Right ventricle myocardium superior (tissue), 1 donor: ENCODE data around the gene FAN1. TPM values are rescaled to one million over a fixed set of nuclear protein-coding genes. Genes with fewer than 3 reads are reported as not detected.

ENCODE experiments used
- ATAC-seq: fragments of 200-7000 bp; cut with Tn5 transposase; one replicate; pipeline ENCODE4 v1.9.1; 2020; ENCODE audit warnings: mild to moderate bottlenecking; ENCODE audit not compliant: poor library complexity
- DNase-seq: peaks from one replicate; pipeline ENCODE4 v3.0.0-alpha.2; 2020
- intact Hi-C: fragments of 100-400 bp; cut with DNase I; formaldehyde crosslinking; loops from one replicate; pipeline ENCODE4 v1.11.2; 2022
- total RNA-seq: library from RNA; stranded (reverse); fragmentation: NEBNext Ultra II Directional; extraction: Animal tissue kit (Norgen Biotek cat#: 25700); gene quantifications from one replicate; pipeline ENCODE4 v1.2.1, GENCODE V29; 2021
- donor health status: DM: no; HTN: yes; CAD: no; lungs with severe emphysema.

The FAN1 gene
- total RNA-seq, 1 donor from 2014 or later: 25.1 TPM

- ATAC-seq (no peak), DNase-seq (no peak)
- intact Hi-C loops: no loop called here
These were observed 14.0 kb downstream of the FAN1 start for GRCh38 chr15:30917675-30918074.

DNA sequence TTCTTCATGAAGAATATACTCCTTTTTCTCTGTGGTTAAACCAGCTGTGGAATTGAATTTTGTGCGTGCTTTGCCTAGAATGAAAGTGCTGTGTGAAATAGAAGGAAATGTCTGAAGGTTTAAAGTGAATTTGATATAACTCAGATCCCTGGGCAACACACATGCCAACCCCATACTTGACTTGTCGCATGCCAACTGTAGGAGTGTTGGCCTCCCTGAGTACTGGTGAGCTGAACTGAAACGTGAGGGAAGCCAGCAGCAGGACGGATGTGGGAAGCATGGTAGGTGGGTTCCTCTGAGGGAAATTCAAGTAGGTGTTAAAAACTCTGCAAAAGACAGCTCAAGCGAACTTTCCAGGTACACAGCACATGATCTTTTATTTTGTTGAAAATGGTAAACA, 14.7 kb downstream of the FAN1 start:
- DNase-seq (no peak), ATAC-seq (peak; percentile 58)
- intact Hi-C loops: no loop called here

GRCh38 chr15:30919877-30920550, 16.3 kb downstream of the FAN1 start:
- DNase-seq (no peak), ATAC-seq (no peak)
- intact Hi-C loops: no loop called here

- ATAC-seq (no peak), DNase-seq (no peak)
- intact Hi-C loops: no loop called here
These were observed 17.4 kb downstream of the FAN1 start for GRCh38 chr15:30921106-30921505.

- peak; percentile 80 for DNase-seq
- ATAC-seq: peak; percentile 92
- intact Hi-C loops: no loop called here
These were observed 18.2 kb downstream of the FAN1 start for GRCh38 chr15:30921781-30922479.

GRCh38 chr15:30922480-30923311, 19.0 kb downstream of the FAN1 start:
- intact Hi-C loops: no loop called here
- no peak for DNase-seq
- peak; percentile 51 for ATAC-seq

- intact Hi-C loops: no loop called here
- peak; percentile 72 for DNase-seq
- ATAC-seq: peak; percentile 85
These were observed 19.7 kb downstream of the FAN1 start for GRCh38 chr15:30923429-30923828.

DNA sequence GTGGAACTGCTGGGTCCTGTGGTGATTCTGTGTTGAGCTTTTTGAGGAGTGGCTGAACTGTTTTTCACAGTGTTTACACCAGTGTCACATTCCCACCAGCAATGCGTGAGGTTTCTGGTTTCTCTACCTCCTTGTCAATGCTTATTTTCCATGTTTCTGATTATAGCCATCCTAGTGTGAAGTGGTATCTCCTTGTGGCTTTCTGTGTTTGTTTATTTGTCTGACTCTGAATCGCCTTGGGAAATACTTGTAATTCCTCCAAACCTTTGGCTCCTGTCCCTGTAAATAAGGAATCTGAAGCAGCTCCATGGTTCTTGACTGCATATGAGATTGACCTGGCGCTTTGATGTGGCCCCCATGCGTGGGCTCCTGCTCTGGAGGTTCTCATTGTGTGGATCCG, 20.6 kb downstream of the FAN1 start:
- ATAC-seq (no peak), DNase-seq (no peak)
- intact Hi-C loops: no loop called here

GRCh38 chr15:30925686-30926085, 22.0 kb downstream of the FAN1 start:
- DNase-seq (no peak), ATAC-seq (no peak)
- intact Hi-C loops: no loop called here

GRCh38 chr15:30926161-30926560, 22.4 kb downstream of the FAN1 start:
- intact Hi-C loops: no loop called here
- no peak for ATAC-seq
- no peak for DNase-seq

- DNase-seq: no peak
These were observed 23.5 kb downstream of the FAN1 start for GRCh38 chr15:30927148-30927761.

GRCh38 chr15:30928076-30928475, 24.4 kb downstream of the FAN1 start:
- no peak for ATAC-seq
- intact Hi-C loops: no loop called here
- no peak for DNase-seq

More at GRCh38 chr15:30927148-30927761, 23.5 kb downstream of the FAN1 start:
- ATAC-seq: no peak
- intact Hi-C loops: no loop called here

- ATAC-seq (no peak), DNase-seq (no peak)
- intact Hi-C loops: no loop called here
These were observed 25.5 kb downstream of the FAN1 start for GRCh38 chr15:30929064-30929669.

- DNase-seq (no peak), ATAC-seq (no peak)
- intact Hi-C loops: no loop called here
These were observed 26.3 kb downstream of the FAN1 start for GRCh38 chr15:30929982-30930381.

DNA sequence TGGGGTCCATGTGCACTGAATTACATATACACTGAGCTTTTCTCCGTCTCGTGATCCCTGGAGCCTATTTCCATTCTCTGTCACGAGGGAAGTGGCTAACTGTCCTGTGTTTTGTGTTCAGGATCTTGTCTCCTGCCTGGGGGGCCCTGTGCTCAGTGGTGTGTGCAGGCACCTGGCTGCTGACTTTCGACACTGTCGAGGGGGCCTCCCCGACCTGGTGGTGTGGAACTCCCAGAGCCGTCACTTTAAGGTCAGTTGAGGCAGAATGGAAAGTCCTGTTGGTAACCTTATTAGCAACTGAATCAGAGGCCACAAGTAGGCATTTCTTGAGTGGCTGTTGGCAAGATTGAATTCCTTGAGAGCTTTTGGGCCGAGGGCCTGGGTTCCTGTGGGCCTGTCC, 26.7 kb downstream of the FAN1 start:
- ATAC-seq (no peak), DNase-seq (no peak)
- intact Hi-C loops: no loop called here

GRCh38 chr15:30933293-30933692, 29.6 kb downstream of the FAN1 start:
- intact Hi-C loops: no loop called here
- ATAC-seq (no peak), DNase-seq (no peak)

DNA sequence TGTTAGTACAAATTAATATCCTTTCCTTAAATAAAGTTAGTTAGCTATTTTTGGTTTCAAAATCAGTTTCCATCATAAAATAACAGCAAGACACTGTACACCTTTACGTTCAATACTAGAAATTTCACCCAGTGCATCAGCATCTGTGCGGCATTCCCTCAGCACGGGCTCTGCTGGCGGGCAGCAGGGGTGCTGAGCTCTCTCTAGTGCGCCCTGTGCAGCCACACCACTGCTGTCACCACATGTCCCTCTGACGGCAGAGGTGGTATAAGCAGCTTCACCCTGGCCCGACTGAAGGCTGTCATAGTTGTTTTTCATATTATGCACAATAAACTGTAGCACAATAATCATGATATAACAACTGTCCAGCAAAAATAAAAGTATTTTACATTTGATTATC, 35.4 kb downstream of the FAN1 start:
- no peak for DNase-seq
- ATAC-seq: no peak
- intact Hi-C loops: no loop called here

DNA sequence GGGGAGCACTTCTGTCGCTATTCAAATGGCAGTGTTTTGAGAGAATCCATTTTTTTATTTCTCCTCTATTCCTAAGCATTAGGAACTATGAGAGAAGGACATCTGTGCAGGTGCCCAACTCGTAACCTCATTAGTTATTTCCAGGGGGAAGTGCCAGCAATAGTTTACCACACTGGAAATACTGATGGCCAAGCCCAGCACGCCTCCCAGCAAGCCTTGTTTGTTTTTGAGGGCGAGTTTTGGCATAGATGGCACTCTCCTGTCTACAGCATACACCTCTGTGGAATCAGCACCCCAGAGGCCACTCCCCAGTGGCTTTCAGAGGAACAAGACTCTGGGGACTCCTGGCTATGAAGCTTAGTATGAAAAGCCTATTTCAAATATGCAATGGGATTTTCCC, 36.6 kb downstream of the FAN1 start:
- intact Hi-C loops: no loop called here
- no peak for ATAC-seq
- DNase-seq: no peak

DNA sequence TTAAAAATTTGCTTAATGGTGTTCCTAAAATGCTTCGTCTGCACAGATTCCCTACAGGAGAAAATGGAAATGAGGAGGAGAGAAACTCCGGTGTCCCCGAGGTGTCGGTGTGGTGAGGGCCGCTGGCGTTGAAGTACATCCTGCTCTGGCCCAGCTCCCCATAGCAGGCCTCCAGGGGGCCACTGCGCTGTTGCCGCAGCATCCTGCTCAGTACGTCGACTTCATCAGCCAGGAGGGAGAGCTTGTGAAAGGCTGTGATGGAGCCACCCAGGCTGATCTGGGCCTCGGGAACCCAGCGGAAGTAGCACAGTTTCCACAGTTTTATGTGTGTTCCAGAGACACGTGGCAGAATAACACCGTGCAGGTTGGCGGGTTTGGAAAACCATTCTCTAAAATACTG, 37.8 kb downstream of the FAN1 start:
- intact Hi-C loops: no loop called here
- DNase-seq (no peak), ATAC-seq (no peak)
